ENCODE results near the gene RPRD1B. TPM values are rescaled to one million over a fixed set of nuclear protein-coding genes. Genes with fewer than 3 reads are reported as not detected.

RPRD1B gene
- total and polyA plus RNA-seq, 2 of the 4 experiments (the other 2 are of a cell fraction): 8.4 to 9.9 TPM

- Histone ChIP-seq H2AFZ (replicated peaks; ENCODE audit: low read length, poor library complexity) (peak overlapping the region; percentile 45), H4K5ac (ENCODE audit: low read depth, low read length) (no peak overlapping the region), H2BK5ac (ENCODE audit: low read depth, low read length, poor library complexity, severe bottlenecking) (peak overlapping the region; percentile 9), H3K56ac (ENCODE audit: extremely low read depth, insufficient read depth, low read length) (no peak overlapping the region), H3K36me3 (ENCODE audit: control insufficient read depth, insufficient read depth, low read length) (peaks cover 32% of the 10 kb centered on the region), H4K91ac (ENCODE audit: insufficient read depth, low read depth, low read length) (no peak overlapping the region), H2AK5ac (ENCODE audit: low read depth, low read length) (no peak overlapping the region), H3K79me1 (ENCODE audit: low read depth in 1 of 2, low read length in 2 of 2) (peaks cover 26 to 48% of the 10 kb centered on the region in 2 experiments), H3K23ac (ENCODE audit: low read depth, low read length) (no peak overlapping the region), H2AK9ac (replicated peaks; ENCODE audit: low read depth, low read length, poor library complexity) (peak overlapping the region; percentile 73), H3K4me1 (ENCODE audit: control insufficient read depth, insufficient read depth, low read length) (peaks cover 6% of the 10 kb centered on the region; the same call in 1 of the 2 replicates), H3K27me3 (ENCODE audit: control insufficient read depth, insufficient read depth, low read length) (no peaks in the 10 kb centered on the region), H3K9me3 (ENCODE audit: control insufficient read depth, insufficient read depth, low read length) (no peaks in the 10 kb centered on the region), H3K9ac (ENCODE audit: low read depth, low read length) (no peak overlapping the region), H2BK120ac (ENCODE audit: low read depth, low read length) (no peak overlapping the region), H3K4me3 (ENCODE audit: insufficient read depth, low read depth, low read length) (no peak overlapping the region), H2BK20ac (ENCODE audit: low read depth, low read length) (0 out of 2 replicates have a peak overlapping the region, but pooled peaks have one; percentile 17), H2BK15ac (ENCODE audit: low read depth, low read length) (0 out of 3 replicates have a peak overlapping the region, but pooled peaks have one; percentile 3), H4K8ac (ENCODE audit: low read depth in 2 of 2, low read length in 2 of 2) (0 out of 4 replicates have a peak overlapping the region, but pooled peaks of 1 of the 2 experiments have one; percentile 65), H3K4ac (ENCODE audit: low read depth, low read length) (peak overlapping the region; percentile 27; the same call in 1 of the 2 replicates), H3K9me1 (ENCODE audit: insufficient read depth, low read length) (peaks cover 8% of the 10 kb centered on the region), H3K27ac (ENCODE audit: insufficient read depth, low read length) (no peak overlapping the region), H3K14ac (replicated peaks; ENCODE audit: low read depth, low read length) (peak overlapping the region; percentile 55), H4K20me1 (ENCODE audit: insufficient read depth, low read length) (0 out of 2 replicates have a peak, but pooled peaks cover 3% of the 10 kb centered on the region), H3K4me2 (ENCODE audit: low read depth, low read length) (no peak overlapping the region), H3K18ac (ENCODE audit: low read depth, low read length) (no peak overlapping the region)
- intact Hi-C loops (cut with micrococcal nuclease): no loop called here
- CTCF ChIA-PET: interaction anchor here (0.6 to 2.1 kb wide), 3 partner anchors 13 to 289 kb away, joined by 3 to 6 read pairs (median 6); no protein-coding TSS in a partner anchor
- WGBS, 2 experiments (ENCODE audit: extremely low coverage in 2 of 2, insufficient read length in 1 of 2): 90% methylated on average over 2 of the region's 5 CpGs; no CpG with 5 or more reads in 1 of the 2 experiments
- TF ChIP-seq FOS (IDR thresholded peaks at IDR 0.05; ENCODE audit: low read depth, low read length) (no peak), RCOR1 (IDR thresholded peaks at IDR 0.05; ENCODE audit: insufficient replicate concordance, low read length) (no peak), RFX5 (IDR thresholded peaks at IDR 0.05; ENCODE audit: low read depth, low read length) (no peak), MAZ (IDR thresholded peaks at IDR 0.05; ENCODE audit: borderline replicate concordance, low read depth, low read length) (peak; percentile 96)
- DNase-seq: peak; percentile 58
- dilution Hi-C loops (cut with HindIII; ENCODE audit: low sequenced_read_pairs, unreplicated experiment): no loop called here
- in situ Hi-C loops (cut with MboI; ENCODE audit: low sequenced_read_pairs): loop anchor here (10.0 kb wide), 1 partner anchor 244 kb away; the partner anchor contains the start of gene BPI
- ATAC-seq (ENCODE audit: low read depth): 0 out of 2 replicates have a peak, but pooled peaks have one; percentile 35
- BruUV-seq (replicated peaks): no TSS peak
- POLR2A ChIA-PET (ENCODE audit: unreplicated experiment): no interaction called here
These were observed 27.0 kb downstream of the RPRD1B start for GRCh38 chr20:38060536-38060935.

Measured in IMR-90 (cell line).